ENCODE results near the gene SCN2B.

Gene SCN2B

GRCh38 chr11:118153976-118154375, 22.5 kb downstream of the SCN2B start:
- no peak for DNase-seq (ENCODE audit: low read depth, low spot score)

GRCh38 chr11:118153516-118153915, 22.9 kb downstream of the SCN2B start:
- DNase-seq (ENCODE audit: low read depth, low spot score), result no peak

GRCh38 chr11:118152552-118153471, 23.6 kb downstream of the SCN2B start, which contains the start of gene SCN4B:
TSS of gene SCN4B (minus strand) at chr11:118152823. CDS start at chr11:118152673, 150 bp downstream.
- no peak for DNase-seq (ENCODE audit: low read depth, low spot score)

GRCh38 chr11:118152020-118152551, 24.4 kb downstream of the SCN2B start:
- DNase-seq (ENCODE audit: low read depth, low spot score), result no peak

- no peak for DNase-seq (ENCODE audit: low read depth, low spot score)
Measured at GRCh38 chr11:118151431-118151830, 25.0 kb downstream of the SCN2B start.

- DNase-seq (ENCODE audit: low read depth, low spot score), result no peak
Measured at GRCh38 chr11:118149493-118149892, 26.9 kb downstream of the SCN2B start.

- no peak for DNase-seq (ENCODE audit: low read depth, low spot score)
Measured at GRCh38 chr11:118148856-118149255, 27.6 kb downstream of the SCN2B start.

GRCh38 chr11:118148240-118148639, 28.2 kb downstream of the SCN2B start:
- DNase-seq (ENCODE audit: low read depth, low spot score), result no peak

GRCh38 chr11:118147502-118147901, 28.9 kb downstream of the SCN2B start:
- DNase-seq (ENCODE audit: low read depth, low spot score), result no peak

- DNase-seq (ENCODE audit: low read depth, low spot score), result no peak
Measured at GRCh38 chr11:118146554-118146953, 29.9 kb downstream of the SCN2B start.

GRCh38 chr11:118145285-118146227, 30.9 kb downstream of the SCN2B start:
- DNase-seq (ENCODE audit: low read depth, low spot score), result peak; percentile 71

GRCh38 chr11:118144301-118145268, 31.9 kb downstream of the SCN2B start:
- DNase-seq (ENCODE audit: low read depth, low spot score), result no peak

GRCh38 chr11:118143661-118144185, 32.7 kb downstream of the SCN2B start:
- no peak for DNase-seq (ENCODE audit: low read depth, low spot score)

GRCh38 chr11:118142809-118143208, 33.6 kb downstream of the SCN2B start:
- no peak for DNase-seq (ENCODE audit: low read depth, low spot score)

GRCh38 chr11:118142081-118142480, 34.4 kb downstream of the SCN2B start:
- no peak for DNase-seq (ENCODE audit: low read depth, low spot score)

GRCh38 chr11:118139578-118139977, 36.9 kb downstream of the SCN2B start:
- no peak for DNase-seq (ENCODE audit: low read depth, low spot score)

- no peak for DNase-seq (ENCODE audit: low read depth, low spot score)
Measured at GRCh38 chr11:118138839-118139420, 37.5 kb downstream of the SCN2B start.

- no peak for DNase-seq (ENCODE audit: low read depth, low spot score)
Measured at GRCh38 chr11:118136801-118137200, 39.6 kb downstream of the SCN2B start.

GRCh38 chr11:118136341-118136740, 40.1 kb downstream of the SCN2B start:
- no peak for DNase-seq (ENCODE audit: low read depth, low spot score)

GRCh38 chr11:118135796-118136165, 40.7 kb downstream of the SCN2B start:
- DNase-seq (ENCODE audit: low read depth, low spot score), result no peak
